Immature natural killer cell (primary cell): ENCODE measurements around the gene NUP62. TPM values are rescaled to one million over a fixed set of nuclear protein-coding genes. Genes with fewer than 3 reads are reported as not detected.
"Not testable (repeated sequence)": the region's sequence is repeated elsewhere in the genome, so short reads cannot be mapped to it uniquely, and the experiment has no call there.

Source experiments
- DNase-seq, 3 donors: peaks; one replicate each; pipeline ENCODE4 v3.0.0; 2022; ENCODE audit warnings: mixed read lengths in 1 of 3
- H3K27ac Mint-ChIP-seq, 6 donors: one replicate each; pipeline ENCODE4 v1.8.0; 2020; ENCODE audit warnings: mixed read lengths in 6 of 6, mild to moderate bottlenecking in 5 of 6, inconsistent platforms in 4 of 6, moderate library complexity in 3 of 6
- H3K27me3 Mint-ChIP-seq, 3 donors: one replicate each; pipeline ENCODE4 v1.8.0; 2020 to 2021; ENCODE audit warnings: low read depth in 3 of 3, mild to moderate bottlenecking in 3 of 3, mixed read lengths in 3 of 3, moderate library complexity in 3 of 3, inconsistent platforms in 1 of 3
- H3K36me3 Mint-ChIP-seq, 3 donors: one replicate each; pipeline ENCODE4 v1.8.0; 2020; ENCODE audit warnings: mixed read lengths in 3 of 3, inconsistent platforms in 2 of 3, mild to moderate bottlenecking in 2 of 3
- H3K4me1 Mint-ChIP-seq, 2 donors: one replicate each; pipeline ENCODE4 v1.8.0; 2020; ENCODE audit warnings: inconsistent platforms in 2 of 2, mild to moderate bottlenecking in 2 of 2, mixed read lengths in 2 of 2, moderate library complexity in 1 of 2
- H3K4me3 Mint-ChIP-seq, 5 donors: one replicate each; pipeline ENCODE4 v1.8.0; 2020; ENCODE audit warnings: mild to moderate bottlenecking in 5 of 5, mixed read lengths in 5 of 5, inconsistent platforms in 3 of 5, moderate library complexity in 3 of 5
- H3K9me3 Mint-ChIP-seq, 6 donors: one replicate each; pipeline ENCODE4 v1.8.0; 2020; ENCODE audit warnings: mild to moderate bottlenecking in 6 of 6, mixed read lengths in 6 of 6, inconsistent platforms in 4 of 6, moderate library complexity in 3 of 6
- polyA plus RNA-seq, 3 donors: library from polyadenylated mRNA; unstranded; fragments of 300-500 nt; fragmentation: Illumina TruSeq; gene quantifications; one replicate each; pipeline ENCODE4 v1.2.3, GENCODE V29; 2021

NUP62 gene
- polyA plus RNA-seq, 3 donors from 2014 or later: 21.8 to 67.1 (median 34.3) TPM

DNA sequence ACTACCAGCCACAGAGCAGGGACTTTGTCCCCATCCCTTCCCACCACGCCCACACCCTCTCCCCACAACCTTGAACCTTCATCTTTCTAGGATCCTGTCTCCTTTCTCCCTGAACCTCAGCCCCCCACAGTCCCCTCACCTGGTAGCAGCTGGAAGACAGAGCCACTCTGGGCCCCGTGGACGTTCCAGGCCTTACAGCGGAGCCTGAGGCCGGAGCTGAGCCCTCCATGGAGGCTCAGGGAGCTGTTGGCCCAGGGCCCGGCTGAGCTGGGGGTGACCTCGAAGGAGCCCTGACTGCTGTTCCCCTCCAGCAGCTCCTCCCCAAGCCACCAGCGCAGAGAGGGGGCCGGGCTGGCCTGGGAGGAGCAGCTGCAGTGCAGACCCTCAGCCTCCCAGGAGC lies 28.8 kb upstream of the NUP62 start:
- DNase-seq, H3K27ac Mint-ChIP-seq, H3K9me3 Mint-ChIP-seq, H3K36me3 Mint-ChIP-seq, H3K4me3 Mint-ChIP-seq, H3K4me1 Mint-ChIP-seq, H3K27me3 Mint-ChIP-seq: not testable (repeated sequence)

GRCh38 chr19:49957262-49957915 lies 28.1 kb upstream of the NUP62 start:
- no peaks in the 10 kb centered on the region for H3K4me1 Mint-ChIP-seq
- no peaks in the 10 kb centered on the region for H3K36me3 Mint-ChIP-seq
- DNase-seq: no peak
- H3K4me3 Mint-ChIP-seq: no peak overlapping the region
- H3K27ac Mint-ChIP-seq: no peak overlapping the region
- H3K27me3 Mint-ChIP-seq: peaks cover 3 to 6% (median 6%) of the 10 kb centered on the region in 3 donors
- no peaks in the 10 kb centered on the region for H3K9me3 Mint-ChIP-seq

DNA sequence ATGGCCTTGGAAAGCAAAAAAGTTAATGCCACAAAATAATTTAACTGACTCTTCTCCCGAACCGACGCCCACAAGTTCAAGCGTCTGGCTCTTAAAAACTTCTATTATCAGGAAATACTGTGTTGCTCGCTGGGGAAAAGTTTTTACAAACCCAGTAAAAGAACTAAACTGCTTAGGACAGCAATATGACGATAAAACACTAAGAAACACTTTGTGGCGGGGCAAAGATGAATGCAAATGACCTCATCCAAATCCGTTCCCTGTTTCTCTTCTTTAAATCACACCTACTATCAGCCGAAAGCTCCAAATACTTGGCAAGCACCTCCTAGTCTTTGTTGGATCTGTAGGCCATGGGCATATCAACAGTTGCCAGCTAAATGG lies 26.8 kb upstream of the NUP62 start:
- no peaks in the 10 kb centered on the region for H3K4me1 Mint-ChIP-seq
- H3K9me3 Mint-ChIP-seq: no peaks in the 10 kb centered on the region
- no peaks in the 10 kb centered on the region for H3K36me3 Mint-ChIP-seq
- peaks cover 2 to 6% (median 5%) of the 10 kb centered on the region in 3 donors for H3K27me3 Mint-ChIP-seq
- no peak overlapping the region for H3K27ac Mint-ChIP-seq
- DNase-seq: no peak
- H3K4me3 Mint-ChIP-seq: no peak overlapping the region

DNA sequence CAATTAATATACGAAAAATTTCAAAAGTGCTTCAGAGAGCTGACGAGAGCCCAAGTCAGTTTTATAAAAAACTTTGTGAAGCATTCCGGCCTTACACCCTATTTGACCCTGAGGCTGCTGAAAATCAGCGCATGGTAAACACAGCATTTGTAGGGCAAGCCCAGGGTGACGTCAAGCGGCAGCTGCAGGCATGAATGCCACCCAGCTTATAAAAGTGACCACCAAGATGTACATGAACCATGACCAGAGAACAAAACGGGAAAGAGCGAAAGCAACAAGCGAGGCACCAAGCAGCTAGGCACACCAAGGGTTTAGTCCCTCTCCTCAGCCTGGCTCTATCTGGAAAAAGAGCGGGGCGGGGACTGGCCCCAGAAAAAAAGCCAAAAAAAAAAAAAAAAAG lies 25.6 kb upstream of the NUP62 start:
- H3K9me3 Mint-ChIP-seq: no peaks in the 10 kb centered on the region
- H3K27me3 Mint-ChIP-seq: peaks cover 3 to 7% (median 6%) of the 10 kb centered on the region in 3 donors
- H3K4me1 Mint-ChIP-seq: no peaks in the 10 kb centered on the region
- no peak for DNase-seq
- no peak overlapping the region for H3K27ac Mint-ChIP-seq
- H3K36me3 Mint-ChIP-seq: no peaks in the 10 kb centered on the region
- no peak overlapping the region for H3K4me3 Mint-ChIP-seq

GRCh38 chr19:49954092-49954829 lies 25.0 kb upstream of the NUP62 start:
- DNase-seq: no peak

DNA sequence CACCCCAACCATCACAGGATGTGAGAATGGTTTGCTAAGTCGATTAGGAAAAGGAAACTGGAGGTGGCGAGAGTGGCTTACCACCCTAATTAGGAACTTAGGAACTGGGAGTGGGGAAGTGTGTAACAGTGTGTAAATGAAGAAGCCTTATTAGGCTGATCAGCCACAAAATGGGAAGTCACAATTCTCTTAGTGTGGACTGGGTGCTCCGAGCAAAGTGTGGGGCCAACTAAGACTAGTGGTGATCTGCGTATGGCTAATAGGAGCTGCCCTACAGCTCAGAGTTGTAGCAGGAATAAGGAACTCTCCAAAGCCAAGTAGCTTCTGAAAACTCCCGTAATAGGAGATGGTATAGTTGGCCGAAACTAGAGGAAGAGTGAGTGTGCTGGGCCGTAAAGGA lies 24.1 kb upstream of the NUP62 start:
- H3K27ac Mint-ChIP-seq: no peak overlapping the region
- H3K27me3 Mint-ChIP-seq: peaks cover 3 to 9% (median 6%) of the 10 kb centered on the region in 3 donors
- H3K9me3 Mint-ChIP-seq: no peaks in the 10 kb centered on the region
- DNase-seq: no peak
- no peaks in the 10 kb centered on the region for H3K4me1 Mint-ChIP-seq
- H3K36me3 Mint-ChIP-seq: no peaks in the 10 kb centered on the region
- H3K4me3 Mint-ChIP-seq: no peak overlapping the region

More at GRCh38 chr19:49954092-49954829, 25.0 kb upstream of the NUP62 start:
- no peak overlapping the region for H3K27ac Mint-ChIP-seq
- H3K4me1 Mint-ChIP-seq: no peaks in the 10 kb centered on the region
- H3K9me3 Mint-ChIP-seq: no peaks in the 10 kb centered on the region
- peaks cover 3 to 9% (median 6%) of the 10 kb centered on the region in 3 donors for H3K27me3 Mint-ChIP-seq
- no peaks in the 10 kb centered on the region for H3K36me3 Mint-ChIP-seq
- no peak overlapping the region for H3K4me3 Mint-ChIP-seq

- peaks cover 3 to 9% (median 6%) of the 10 kb centered on the region in 3 donors for H3K27me3 Mint-ChIP-seq
- no peak overlapping the region for H3K27ac Mint-ChIP-seq
- H3K4me3 Mint-ChIP-seq: no peak overlapping the region
- no peaks in the 10 kb centered on the region for H3K4me1 Mint-ChIP-seq
- no peaks in the 10 kb centered on the region for H3K9me3 Mint-ChIP-seq
- DNase-seq: no peak
- no peaks in the 10 kb centered on the region for H3K36me3 Mint-ChIP-seq
Observed at GRCh38 chr19:49952906-49953305, 23.6 kb upstream of the NUP62 start.

DNA sequence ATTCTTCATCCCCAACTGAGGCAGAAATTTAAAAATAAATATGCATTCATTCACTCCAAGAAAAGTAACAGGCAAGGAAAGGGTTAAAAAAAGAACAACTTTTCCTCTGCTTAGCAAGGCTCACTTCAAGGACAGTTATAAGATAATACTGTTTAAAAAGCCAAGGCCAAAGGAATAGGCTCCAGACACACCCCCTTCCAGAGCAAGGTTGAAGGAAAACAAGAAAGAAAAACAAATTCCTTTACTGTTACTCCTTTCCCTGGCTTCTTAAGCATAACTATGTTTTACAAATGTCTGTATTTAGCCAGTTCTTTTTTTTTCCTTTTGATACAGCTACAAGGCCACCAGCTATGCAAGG lies 23.2 kb upstream of the NUP62 start:
- Mint-ChIP-seq H3K4me1 (no peaks in the 10 kb centered on the region), H3K4me3 (no peak overlapping the region), H3K36me3 (no peaks in the 10 kb centered on the region), H3K27me3 (peaks cover 3 to 9% (median 6%) of the 10 kb centered on the region in 3 donors), H3K27ac (no peak overlapping the region), H3K9me3 (no peaks in the 10 kb centered on the region)
- no peak for DNase-seq

GRCh38 chr19:49951806-49952478 lies 22.6 kb upstream of the NUP62 start:
- Mint-ChIP-seq H3K9me3 (no peaks in the 10 kb centered on the region), H3K27ac (no peak overlapping the region), H3K36me3 (no peaks in the 10 kb centered on the region), H3K4me1 (no peaks in the 10 kb centered on the region), H3K27me3 (peaks cover 3 to 9% (median 7%) of the 10 kb centered on the region in 3 donors), H3K4me3 (no peak overlapping the region)
- no peak for DNase-seq

- peaks cover 3 to 9% (median 9%) of the 10 kb centered on the region in 3 donors for H3K27me3 Mint-ChIP-seq
- H3K4me1 Mint-ChIP-seq: no peaks in the 10 kb centered on the region
- peaks cover 0 to 2% (median 0%) of the 10 kb centered on the region in 6 donors for H3K9me3 Mint-ChIP-seq
- DNase-seq: no peak
- H3K27ac Mint-ChIP-seq: no peak overlapping the region
- no peak overlapping the region for H3K4me3 Mint-ChIP-seq
- no peaks in the 10 kb centered on the region for H3K36me3 Mint-ChIP-seq
Observed at GRCh38 chr19:49950956-49951526, 21.7 kb upstream of the NUP62 start.

GRCh38 chr19:49950590-49950948 lies 21.3 kb upstream of the NUP62 start:
- DNase-seq: no peak
- Mint-ChIP-seq H3K27ac (no peak overlapping the region), H3K27me3 (peaks cover 3 to 9% (median 9%) of the 10 kb centered on the region in 3 donors)

DNA sequence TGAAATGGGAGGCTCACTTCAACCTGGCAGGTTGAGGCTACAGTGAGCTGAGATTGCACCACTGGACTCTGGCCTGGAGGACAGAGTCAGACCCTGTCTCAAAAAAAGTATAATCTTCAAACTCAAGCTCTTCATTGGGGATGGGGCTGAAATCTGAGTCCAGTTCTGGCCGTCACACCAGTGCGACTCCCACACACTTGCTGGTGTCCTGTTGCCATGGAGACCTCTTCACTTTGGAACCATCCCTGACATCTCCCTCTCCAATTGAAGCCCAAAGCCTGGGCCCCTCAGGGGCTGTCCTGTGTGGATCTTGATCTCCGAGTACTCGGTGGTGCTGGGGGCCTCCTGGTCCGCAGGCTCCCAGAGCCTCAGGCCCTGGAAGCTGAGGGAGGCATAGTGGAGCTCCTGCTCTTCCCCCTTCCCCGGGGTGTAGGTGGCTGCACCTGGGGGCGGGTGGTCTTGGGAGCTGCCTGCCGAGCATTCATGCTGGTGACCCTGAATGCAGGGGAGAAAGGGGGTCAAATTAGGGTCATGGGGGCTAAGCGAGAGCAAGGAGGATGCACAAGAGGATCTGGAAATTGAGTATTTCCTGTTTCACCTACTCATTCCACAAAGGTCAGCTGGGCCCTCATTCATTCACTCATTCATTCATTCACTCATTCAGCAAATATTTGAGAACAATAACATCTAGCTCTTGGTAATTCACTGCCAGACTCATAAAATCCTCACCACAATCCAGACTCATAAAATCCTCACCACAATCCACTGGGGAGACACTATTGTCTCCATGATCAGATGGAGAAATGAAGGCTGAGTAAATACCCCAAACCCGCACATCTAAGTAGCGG lies 20.7 kb upstream of the NUP62 start:
- no peak for DNase-seq
- H3K9me3 Mint-ChIP-seq: peaks cover 0 to 4% (median 0%) of the 10 kb centered on the region in 6 donors
- peaks cover 2 to 12% (median 8%) of the 10 kb centered on the region in 3 donors for H3K27me3 Mint-ChIP-seq
- no peaks in the 10 kb centered on the region for H3K4me1 Mint-ChIP-seq
- no peak overlapping the region for H3K27ac Mint-ChIP-seq
- no peak overlapping the region for H3K4me3 Mint-ChIP-seq
- H3K36me3 Mint-ChIP-seq: peaks cover 0 to 3% (median 0%) of the 10 kb centered on the region in 3 donors

More at GRCh38 chr19:49950590-49950948, 21.3 kb upstream of the NUP62 start:
- Mint-ChIP-seq H3K9me3 (peaks cover 0 to 2% (median 0%) of the 10 kb centered on the region in 6 donors), H3K4me1 (no peaks in the 10 kb centered on the region), H3K4me3 (no peak overlapping the region), H3K36me3 (no peaks in the 10 kb centered on the region)

DNA sequence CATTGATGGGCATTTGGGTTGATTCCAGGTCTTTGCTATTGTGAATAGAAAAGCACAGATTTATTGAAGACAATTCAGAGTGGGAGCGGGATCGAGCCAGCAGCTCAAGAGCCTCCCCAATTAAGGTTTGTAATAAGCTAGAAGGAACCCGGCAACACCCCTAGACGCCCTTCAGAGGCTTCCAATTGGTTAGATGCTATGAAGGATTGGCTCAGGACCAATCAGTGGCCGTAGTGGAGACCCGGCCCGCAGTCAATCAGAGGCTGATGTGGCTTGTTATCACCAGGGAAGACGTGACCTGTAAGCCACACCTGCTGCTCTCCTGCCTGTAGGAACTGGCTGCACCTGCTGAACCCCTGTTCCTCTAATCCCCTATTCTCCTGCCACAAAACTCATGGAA lies 17.1 kb upstream of the NUP62 start:
- Mint-ChIP-seq H3K36me3 (peaks cover 0 to 3% (median 0%) of the 10 kb centered on the region in 3 donors), H3K27me3 (peaks cover 4 to 20% (median 4%) of the 10 kb centered on the region in 3 donors), H3K9me3 (peaks cover 0 to 4% (median under 1%) of the 10 kb centered on the region in 6 donors), H3K4me3 (no peak overlapping the region), H3K27ac (no peak overlapping the region), H3K4me1 (no peaks in the 10 kb centered on the region)
- no peak for DNase-seq
